Neuronal stem cell (in vitro differentiated cells): Measurements from ENCODE around the gene KCTD6.

Source experiments
- DNase-seq: peaks from one replicate; pipeline ENCODE4 v3.0.0-alpha.2; 2013; ENCODE audit warnings: low spot score
- H2AFZ ChIP-seq: one replicate; pipeline ENCODE4 v1.6.1; 2013; ENCODE audit warnings: mild to moderate bottlenecking, low read length, inconsistent platforms
- H2AK5ac ChIP-seq: 2 replicates; pipeline ENCODE4 v1.6.1; 2013; ENCODE audit warnings: low read depth, mild to moderate bottlenecking, inconsistent platforms, low read length, moderate library complexity, mixed read lengths
- H2BK120ac ChIP-seq: 2 replicates; pipeline ENCODE4 v1.6.1; 2013; ENCODE audit warnings: low read depth, mild to moderate bottlenecking, inconsistent platforms, low read length, moderate library complexity, mixed read lengths
- H2BK12ac ChIP-seq: one replicate; pipeline ENCODE4 v1.6.1; 2013; ENCODE audit warnings: low read length, inconsistent platforms
- H2BK15ac ChIP-seq: 2 replicates; pipeline ENCODE4 v1.6.1; 2013; ENCODE audit warnings: mild to moderate bottlenecking, low read length, inconsistent platforms, mixed read lengths
- H2BK5ac ChIP-seq: one replicate; pipeline ENCODE4 v1.6.1; 2013; ENCODE audit warnings: inconsistent platforms, mild to moderate bottlenecking, low read length, moderate library complexity
- H3K14ac ChIP-seq: one replicate; pipeline ENCODE4 v1.6.1; 2013; ENCODE audit warnings: low read length, inconsistent platforms
- H3K18ac ChIP-seq: 2 replicates; pipeline ENCODE4 v1.6.1; 2013; ENCODE audit warnings: low read length, inconsistent platforms
- H3K23ac ChIP-seq: 2 replicates; pipeline ENCODE4 v1.6.1; 2013; ENCODE audit warnings: low read depth, mild to moderate bottlenecking, mixed read lengths, low read length, inconsistent platforms; ENCODE audit not compliant: poor library complexity
- H3K27ac ChIP-seq: replicated peaks from 3 replicates; pipeline ENCODE4 v1.5.1; 2013; ENCODE audit warnings: low read length, inconsistent platforms
- H3K27me3 ChIP-seq, 3 experiments: 2 replicates each; pipeline ENCODE4 v1.6.1; 2013; ENCODE audit warnings: low read length in 3 of 3, mild to moderate bottlenecking in 2 of 3, inconsistent platforms in 1 of 3, low read depth in 1 of 3, mixed read lengths in 1 of 3, moderate library complexity in 1 of 3; ENCODE audit not compliant: control insufficient read depth in 3 of 3, insufficient read depth in 3 of 3
- H3K36me3 ChIP-seq, 2 donors: replicated peaks in 1 of 2; 2 replicates each; pipeline ENCODE4 v1.6.1; 2013; ENCODE audit warnings: low read length in 2 of 2; ENCODE audit not compliant: control insufficient read depth in 2 of 2, insufficient read depth in 2 of 2
- H3K4ac ChIP-seq: 2 replicates; pipeline ENCODE4 v1.6.1; 2013; ENCODE audit warnings: inconsistent platforms, mild to moderate bottlenecking, low read length, moderate library complexity
- H3K4me1 ChIP-seq, 2 donors: 1 replicate in 1 of 2; 2 replicates in 1 of 2; pipeline ENCODE4 v1.6.1; 2013; ENCODE audit warnings: low read length in 2 of 2, low read depth in 1 of 2; ENCODE audit not compliant: control insufficient read depth in 2 of 2, insufficient read depth in 1 of 2
- H3K4me2 ChIP-seq: one replicate; pipeline ENCODE4 v1.6.1; 2013; ENCODE audit warnings: mild to moderate bottlenecking, low read length, inconsistent platforms; ENCODE audit not compliant: insufficient read depth, poor library complexity, severe bottlenecking
- H3K4me3 ChIP-seq, 2 donors: 2 replicates each; pipeline ENCODE4 v1.5.1; 2013; ENCODE audit warnings: low read length in 2 of 2, mild to moderate bottlenecking in 2 of 2, inconsistent platforms in 1 of 2, moderate library complexity in 1 of 2
- H3K79me1 ChIP-seq: one replicate; pipeline ENCODE4 v1.6.1; 2013; ENCODE audit warnings: low read depth, mild to moderate bottlenecking, inconsistent platforms, low read length, moderate library complexity
- H3K9ac ChIP-seq: one replicate; pipeline ENCODE4 v1.6.1; 2013; ENCODE audit warnings: mild to moderate bottlenecking, low read depth, low read length, inconsistent platforms; ENCODE audit not compliant: poor library complexity
- H3K9me3 ChIP-seq, 2 donors: replicated peaks in 1 of 2; 2 replicates each; pipeline versions ENCODE3 to v1.6.1; 2013; ENCODE audit warnings: low read length in 2 of 2, mild to moderate bottlenecking in 2 of 2, inconsistent platforms in 1 of 2, low read depth in 1 of 2, mixed read lengths in 1 of 2, moderate library complexity in 1 of 2; ENCODE audit not compliant: control insufficient read depth in 2 of 2, insufficient read depth in 1 of 2
- H4K8ac ChIP-seq: one replicate; pipeline ENCODE4 v1.6.1; 2013; ENCODE audit warnings: low read depth, mild to moderate bottlenecking, inconsistent platforms, low read length, moderate library complexity
- H4K91ac ChIP-seq: one replicate; pipeline ENCODE4 v1.6.1; 2013; ENCODE audit warnings: low read length, low read depth, mild to moderate bottlenecking, inconsistent platforms; ENCODE audit not compliant: poor library complexity
- WGBS, 2 donors: extraction: QIAGEN DNeasy Blood & Tissue Kit; methylation state at CpG; one replicate each; pipeline ENCODE4 v1.1.7; 2013; ENCODE audit warnings: missing lambda C conversion rate in 2 of 2, mixed read lengths in 1 of 2; ENCODE audit not compliant: insufficient read length in 2 of 2, insufficient replicate concordance in 1 of 2; ENCODE audit errors: extremely low coverage in 2 of 2; 5-methylcytosine and 5-hydroxymethylcytosine counted together

Gene KCTD6

GRCh38 chr3:58502872-58503271 is 11.0 kb downstream of the KCTD6 start:
- Histone ChIP-seq H3K4me1 (peaks cover 0 to 3% of the 10 kb centered on the region in 2 donors), H3K9me3 (peaks cover 0 to 17% of the 10 kb centered on the region in 2 donors), H2BK12ac (no peak overlapping the region), H3K27me3 (no peaks in the 10 kb centered on the region), H2BK15ac (no peak overlapping the region), H3K4ac (no peak overlapping the region), H2BK5ac (no peak overlapping the region), H3K4me2 (no peak overlapping the region), H3K79me1 (no peaks in the 10 kb centered on the region), H3K9ac (no peak overlapping the region), H2AFZ (no peak overlapping the region), H3K4me3 (no peak overlapping the region), H3K18ac (no peak overlapping the region), H3K14ac (no peak overlapping the region), H2AK5ac (no peak overlapping the region), H2BK120ac (no peak overlapping the region), H4K91ac (no peak overlapping the region), H3K36me3 (peaks cover 8 to 72% of the 10 kb centered on the region in 2 donors), H3K23ac (no peak overlapping the region), H4K8ac (no peak overlapping the region), H3K27ac (no peak overlapping the region)
- no peak for DNase-seq
- WGBS, 2 donors: no CpG with 5 or more reads among the region's 1 CpG

- Histone ChIP-seq H3K79me1 (no peaks in the 10 kb centered on the region), H2BK120ac (no peak overlapping the region), H3K4me1 (no peaks in the 10 kb centered on the region), H4K8ac (no peak overlapping the region), H4K91ac (no peak overlapping the region), H2BK5ac (no peak overlapping the region), H2AFZ (no peak overlapping the region), H3K9me3 (peaks cover 0 to 3% of the 10 kb centered on the region in 2 donors), H3K23ac (no peak overlapping the region), H3K4me2 (no peak overlapping the region), H3K4ac (no peak overlapping the region), H3K4me3 (no peak overlapping the region), H3K27ac (no peak overlapping the region), H3K27me3 (no peaks in the 10 kb centered on the region), H3K14ac (no peak overlapping the region), H3K36me3 (peaks cover 1 to 35% of the 10 kb centered on the region in 2 donors), H2BK12ac (no peak overlapping the region), H3K9ac (no peak overlapping the region), H3K18ac (no peak overlapping the region), H2BK15ac (no peak overlapping the region), H2AK5ac (no peak overlapping the region)
- WGBS, 2 donors: no CpG with 5 or more reads among the region's 2 CpGs
- DNase-seq: no peak
These were observed 15.6 kb downstream of the KCTD6 start for GRCh38 chr3:58507356-58508078.

GRCh38 chr3:58508437-58508836 is 16.5 kb downstream of the KCTD6 start:
- peaks cover 1 to 26% of the 10 kb centered on the region in 2 donors for H3K36me3 ChIP-seq
- no peak overlapping the region for H3K14ac ChIP-seq
- no peak for DNase-seq
- no peaks in the 10 kb centered on the region for H3K79me1 ChIP-seq
- H3K9ac ChIP-seq: no peak overlapping the region
- no peak overlapping the region for H3K4me3 ChIP-seq
- no peak overlapping the region for H3K23ac ChIP-seq
- no peak overlapping the region for H2AFZ ChIP-seq
- H3K27me3 ChIP-seq: no peaks in the 10 kb centered on the region
- H4K8ac ChIP-seq: no peak overlapping the region
- H2BK12ac ChIP-seq: no peak overlapping the region
- no peak overlapping the region for H2BK120ac ChIP-seq
- H2AK5ac ChIP-seq: no peak overlapping the region
- peaks cover 0 to 3% of the 10 kb centered on the region in 2 donors for H3K9me3 ChIP-seq
- no peak overlapping the region for H3K18ac ChIP-seq
- H3K27ac ChIP-seq: no peak overlapping the region
- H2BK5ac ChIP-seq: no peak overlapping the region
- H2BK15ac ChIP-seq: no peak overlapping the region
- no peak overlapping the region for H4K91ac ChIP-seq
- H3K4ac ChIP-seq: no peak overlapping the region
- WGBS, 2 donors: no CpG with 5 or more reads among the region's 6 CpGs
- no peak overlapping the region for H3K4me2 ChIP-seq
- no peaks in the 10 kb centered on the region for H3K4me1 ChIP-seq

- WGBS, 2 donors: no CpG with 5 or more reads among the region's 3 CpGs
These were observed 22.5 kb downstream of the KCTD6 start for GRCh38 chr3:58514405-58514804.

More at GRCh38 chr3:58514405-58514804, 22.5 kb downstream of the KCTD6 start:
- Histone ChIP-seq H3K9me3 (no peaks in the 10 kb centered on the region), H3K14ac (no peak overlapping the region), H2BK15ac (no peak overlapping the region), H4K91ac (no peak overlapping the region), H2BK120ac (no peak overlapping the region), H4K8ac (no peak overlapping the region), H3K9ac (no peak overlapping the region), H3K4me2 (no peak overlapping the region), H3K79me1 (no peaks in the 10 kb centered on the region), H2AFZ (no peak overlapping the region), H2BK5ac (no peak overlapping the region), H2AK5ac (no peak overlapping the region), H3K4ac (no peak overlapping the region), H3K18ac (no peak overlapping the region), H3K36me3 (no peaks in the 10 kb centered on the region), H3K4me3 (no peak overlapping the region), H2BK12ac (no peak overlapping the region), H3K23ac (no peak overlapping the region), H3K27me3 (no peaks in the 10 kb centered on the region), H3K27ac (no peak overlapping the region), H3K4me1 (peaks cover 0 to 4% of the 10 kb centered on the region in 2 donors)
- DNase-seq: no peak
